ENCODE measurements around the gene CAPG.
"Not testable (repeated sequence)": the region's sequence is repeated elsewhere in the genome, so short reads cannot be mapped to it uniquely, and the experiment has no call there.

CAPG gene

GRCh38 chr2:85385746-85386145 is 24.4 kb downstream of the CAPG start:
- TF ChIP-seq FOXM1 (IDR thresholded peaks at IDR 0.05; ENCODE audit: borderline replicate concordance) (no peak), CTBP1 (IDR thresholded peaks at IDR 0.05; ENCODE audit: borderline replicate concordance) (no peak), NFRKB (IDR thresholded peaks at IDR 0.05) (no peak), BHLHE40 (IDR thresholded peaks at IDR 0.05; ENCODE audit: borderline replicate concordance) (no peak), FOXK2 (IDR thresholded peaks at IDR 0.05) (no peak), LEF1 (IDR thresholded peaks at IDR 0.05; ENCODE audit: borderline replicate concordance) (no peak), HDGF (IDR thresholded peaks at IDR 0.05; ENCODE audit: borderline replicate concordance) (no peak), ELF4 (IDR thresholded peaks at IDR 0.05) (no peak), SP1 (IDR thresholded peaks at IDR 0.05) (no peak), FOXA1 (IDR thresholded peaks at IDR 0.05) (no peak)
- TF ChIP-seq, protein P1, sequence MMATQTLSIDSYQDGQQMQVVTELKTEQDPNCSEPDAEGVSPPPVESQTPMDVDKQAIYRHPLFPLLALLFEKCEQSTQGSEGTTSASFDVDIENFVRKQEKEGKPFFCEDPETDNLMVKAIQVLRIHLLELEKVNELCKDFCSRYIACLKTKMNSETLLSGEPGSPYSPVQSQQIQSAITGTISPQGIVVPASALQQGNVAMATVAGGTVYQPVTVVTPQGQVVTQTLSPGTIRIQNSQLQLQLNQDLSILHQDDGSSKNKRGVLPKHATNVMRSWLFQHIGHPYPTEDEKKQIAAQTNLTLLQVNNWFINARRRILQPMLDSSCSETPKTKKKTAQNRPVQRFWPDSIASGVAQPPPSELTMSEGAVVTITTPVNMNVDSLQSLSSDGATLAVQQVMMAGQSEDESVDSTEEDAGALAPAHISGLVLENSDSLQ (IDR thresholded peaks at IDR 0.05), result no peak
- no peak for DNase-seq (ENCODE audit: extremely low spot score)
- ChIA-PET CTCF (no interaction called here), POLR2A (no interaction called here)

DNA sequence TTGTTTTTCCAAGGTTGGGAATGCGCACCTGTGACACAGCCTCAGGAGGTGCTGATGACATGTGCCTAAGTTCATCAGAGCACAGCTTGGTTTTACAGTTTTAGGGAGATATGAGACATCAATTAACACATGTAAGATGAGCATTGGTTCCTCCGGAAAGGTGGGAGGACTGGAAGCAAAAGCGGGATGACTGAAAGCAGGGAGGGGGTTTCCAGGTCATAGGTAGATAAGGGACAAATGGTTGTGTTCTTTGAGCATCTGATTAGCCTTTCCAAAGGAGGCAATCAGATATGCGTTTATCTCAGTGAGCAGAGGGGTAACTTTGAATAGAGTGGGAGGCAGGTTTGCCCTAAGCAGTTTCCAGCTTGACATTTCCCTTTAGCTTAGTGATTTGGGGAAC is 26.3 kb downstream of the CAPG start:
- ChIA-PET CTCF (interaction anchor here (1.0 kb wide), 1 partner anchor 13 kb away, joined by 4 read pairs; no protein-coding TSS in a partner anchor), POLR2A (no interaction called here)
- TF ChIP-seq L3MBTL2 (conservative IDR thresholded peaks at IDR 0.05), result no peak
- no peak for TF ChIP-seq FOXA1 (IDR thresholded peaks at IDR 0.05)
- TF ChIP-seq CTBP1 (IDR thresholded peaks at IDR 0.05; ENCODE audit: borderline replicate concordance), result no peak
- no peak for TF ChIP-seq BHLHE40 (IDR thresholded peaks at IDR 0.05; ENCODE audit: borderline replicate concordance)
- no peak for TF ChIP-seq NFRKB (IDR thresholded peaks at IDR 0.05)
- TF ChIP-seq LEF1 (IDR thresholded peaks at IDR 0.05; ENCODE audit: borderline replicate concordance), result no peak
- TF ChIP-seq ARNT (IDR thresholded peaks at IDR 0.05), result no peak
- TF ChIP-seq SUZ12 (IDR thresholded peaks at IDR 0.05), result no peak
- TF ChIP-seq SP1 (IDR thresholded peaks at IDR 0.05), result no peak
- no peak for TF ChIP-seq FOXK2 (IDR thresholded peaks at IDR 0.05)
- no peak for TF ChIP-seq HDGF (IDR thresholded peaks at IDR 0.05; ENCODE audit: borderline replicate concordance)
- no peak for TF ChIP-seq TARDBP (IDR thresholded peaks at IDR 0.05)
- TF ChIP-seq, protein P1 (IDR thresholded peaks at IDR 0.05), result no peak
- no peak for TF ChIP-seq ZNF384 (IDR thresholded peaks at IDR 0.05)
- TF ChIP-seq FOXM1 (IDR thresholded peaks at IDR 0.05; ENCODE audit: borderline replicate concordance), result no peak
- TF ChIP-seq ELF4 (IDR thresholded peaks at IDR 0.05), result no peak
- no peak for DNase-seq (ENCODE audit: extremely low spot score)

GRCh38 chr2:85383151-85383550 is 27.0 kb downstream of the CAPG start:
- CTCF ChIA-PET; POLR2A ChIA-PET; DNase-seq (ENCODE audit: extremely low spot score): not testable (repeated sequence)

GRCh38 chr2:85380048-85380447 is 30.1 kb downstream of the CAPG start:
- ChIA-PET CTCF (no interaction called here), POLR2A (no interaction called here)
- DNase-seq (ENCODE audit: extremely low spot score), result no peak
- TF ChIP-seq SP1 (IDR thresholded peaks at IDR 0.05) (no peak), FOXK2 (IDR thresholded peaks at IDR 0.05) (no peak), L3MBTL2 (conservative IDR thresholded peaks at IDR 0.05) (no peak), LEF1 (IDR thresholded peaks at IDR 0.05; ENCODE audit: borderline replicate concordance) (no peak), ARNT (IDR thresholded peaks at IDR 0.05) (no peak), HDGF (IDR thresholded peaks at IDR 0.05; ENCODE audit: borderline replicate concordance) (no peak), FOXM1 (IDR thresholded peaks at IDR 0.05; ENCODE audit: borderline replicate concordance) (no peak), NFRKB (IDR thresholded peaks at IDR 0.05) (no peak)
- TF ChIP-seq, protein P1 (IDR thresholded peaks at IDR 0.05), result no peak

GRCh38 chr2:85378257-85378656 is 31.9 kb downstream of the CAPG start:
- POLR2A ChIA-PET, result no interaction called here
- CTCF ChIA-PET, result no interaction called here
- no peak for TF ChIP-seq L3MBTL2 (conservative IDR thresholded peaks at IDR 0.05)
- no peak for TF ChIP-seq NFRKB (IDR thresholded peaks at IDR 0.05)
- TF ChIP-seq SP1 (IDR thresholded peaks at IDR 0.05), result no peak
- TF ChIP-seq FOXK2 (IDR thresholded peaks at IDR 0.05), result no peak
- TF ChIP-seq ZNF384 (IDR thresholded peaks at IDR 0.05), result no peak
- no peak for TF ChIP-seq FOXM1 (IDR thresholded peaks at IDR 0.05; ENCODE audit: borderline replicate concordance)
- TF ChIP-seq LEF1 (IDR thresholded peaks at IDR 0.05; ENCODE audit: borderline replicate concordance), result no peak
- no peak for TF ChIP-seq ELF4 (IDR thresholded peaks at IDR 0.05)
- no peak for TF ChIP-seq ARNT (IDR thresholded peaks at IDR 0.05)
- DNase-seq (ENCODE audit: extremely low spot score), result no peak

- ChIA-PET POLR2A (no interaction called here), CTCF (no interaction called here)
- no peak for TF ChIP-seq FOXM1 (IDR thresholded peaks at IDR 0.05; ENCODE audit: borderline replicate concordance)
- TF ChIP-seq TARDBP (IDR thresholded peaks at IDR 0.05), result no peak
- TF ChIP-seq ARNT (IDR thresholded peaks at IDR 0.05), result no peak
- TF ChIP-seq, protein P1 (IDR thresholded peaks at IDR 0.05), result no peak
- no peak for TF ChIP-seq SUZ12 (IDR thresholded peaks at IDR 0.05)
- no peak for TF ChIP-seq BHLHE40 (IDR thresholded peaks at IDR 0.05; ENCODE audit: borderline replicate concordance)
- TF ChIP-seq FOXA1 (IDR thresholded peaks at IDR 0.05), result no peak
- TF ChIP-seq ELF4 (IDR thresholded peaks at IDR 0.05), result no peak
- no peak for TF ChIP-seq L3MBTL2 (conservative IDR thresholded peaks at IDR 0.05)
- no peak for DNase-seq (ENCODE audit: extremely low spot score)
These were observed 33.1 kb downstream of the CAPG start for GRCh38 chr2:85377083-85377482.

Data from HEK293T (cell line).